Measurements from ENCODE around the gene PTPN9.

DNA sequence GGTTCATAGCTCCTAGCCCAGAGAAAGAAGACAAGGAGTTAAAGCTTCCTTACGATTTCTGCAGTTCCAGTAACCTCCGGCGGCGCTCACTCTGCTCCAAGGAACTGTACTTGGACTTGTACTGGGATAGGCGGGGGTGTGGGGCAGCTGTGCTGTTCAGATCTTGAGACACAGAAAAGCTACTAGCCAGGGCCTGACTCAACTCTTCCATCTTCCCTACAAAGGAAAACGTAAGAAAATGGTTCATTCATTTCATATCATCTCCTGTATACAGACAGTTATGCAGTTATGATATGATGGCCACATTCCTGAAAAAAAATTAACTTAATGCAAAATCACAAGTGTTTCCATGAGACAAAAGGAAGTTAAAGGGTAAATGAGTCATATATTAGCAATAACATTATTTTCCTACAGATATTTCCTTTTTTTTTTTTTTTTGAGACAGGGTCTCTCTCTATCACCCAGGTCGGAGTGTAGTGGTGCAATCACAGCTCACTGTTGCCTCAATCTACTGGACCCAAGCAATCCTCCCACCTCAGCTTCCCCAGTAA, 41.8 kb upstream of the PTPN9 start:
- no peak for TF ChIP-seq EZH2 (IDR thresholded peaks at IDR 0.05; ENCODE audit: low read length)
- TF ChIP-seq, protein P1, sequence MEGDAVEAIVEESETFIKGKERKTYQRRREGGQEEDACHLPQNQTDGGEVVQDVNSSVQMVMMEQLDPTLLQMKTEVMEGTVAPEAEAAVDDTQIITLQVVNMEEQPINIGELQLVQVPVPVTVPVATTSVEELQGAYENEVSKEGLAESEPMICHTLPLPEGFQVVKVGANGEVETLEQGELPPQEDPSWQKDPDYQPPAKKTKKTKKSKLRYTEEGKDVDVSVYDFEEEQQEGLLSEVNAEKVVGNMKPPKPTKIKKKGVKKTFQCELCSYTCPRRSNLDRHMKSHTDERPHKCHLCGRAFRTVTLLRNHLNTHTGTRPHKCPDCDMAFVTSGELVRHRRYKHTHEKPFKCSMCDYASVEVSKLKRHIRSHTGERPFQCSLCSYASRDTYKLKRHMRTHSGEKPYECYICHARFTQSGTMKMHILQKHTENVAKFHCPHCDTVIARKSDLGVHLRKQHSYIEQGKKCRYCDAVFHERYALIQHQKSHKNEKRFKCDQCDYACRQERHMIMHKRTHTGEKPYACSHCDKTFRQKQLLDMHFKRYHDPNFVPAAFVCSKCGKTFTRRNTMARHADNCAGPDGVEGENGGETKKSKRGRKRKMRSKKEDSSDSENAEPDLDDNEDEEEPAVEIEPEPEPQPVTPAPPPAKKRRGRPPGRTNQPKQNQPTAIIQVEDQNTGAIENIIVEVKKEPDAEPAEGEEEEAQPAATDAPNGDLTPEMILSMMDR (optimal IDR thresholded peaks at IDR 0.05 in 1 of 3, IDR thresholded peaks at IDR 0.05 in 1 of 3, conservative IDR thresholded peaks at IDR 0.05 in 1 of 3; ENCODE audit: extremely low read depth in 1 of 3, insufficient read depth in 2 of 3, low read length in 3 of 3) = peak; percentile 19 to 46 (median 29)

All from keratinocyte (primary cell).